H9 (cell line): ENCODE measurements around the gene ASPN. TPM values are rescaled to one million over a fixed set of nuclear protein-coding genes. Genes with fewer than 3 reads are reported as not detected.

Source experiments
- DNase-seq: peaks from one replicate; pipeline ENCODE4 v3.0.0-alpha.2; 2017
- H2AFZ ChIP-seq: one replicate; pipeline ENCODE4 v1.6.1; 2013; ENCODE audit warnings: mild to moderate bottlenecking, low read length, control low read depth, moderate library complexity
- H2AK5ac ChIP-seq: 2 replicates; pipeline ENCODE4 v1.6.1; 2013; ENCODE audit warnings: low read length, control low read depth, mixed read lengths; ENCODE audit not compliant: insufficient read length
- H2BK120ac ChIP-seq: one replicate; pipeline ENCODE4 v1.6.1; 2013; ENCODE audit warnings: low read depth, mild to moderate bottlenecking, low read length, control low read depth, inconsistent platforms; ENCODE audit not compliant: poor library complexity, severe bottlenecking
- H2BK12ac ChIP-seq: 2 replicates; pipeline ENCODE4 v1.6.1; 2013; ENCODE audit warnings: low read length, control low read depth, mixed read lengths, low read depth; ENCODE audit not compliant: insufficient read length
- H2BK15ac ChIP-seq: 2 replicates; pipeline ENCODE4 v1.6.1; 2013; ENCODE audit warnings: low read depth, low read length, control low read depth
- H2BK20ac ChIP-seq: one replicate; pipeline ENCODE4 v1.6.1; 2013; ENCODE audit warnings: low read depth, mild to moderate bottlenecking, low read length, control low read depth, inconsistent platforms; ENCODE audit not compliant: poor library complexity, severe bottlenecking
- H2BK5ac ChIP-seq: 2 replicates; pipeline ENCODE4 v1.6.1; 2013; ENCODE audit warnings: low read length, control low read depth, mixed read lengths; ENCODE audit not compliant: insufficient read length
- H3K14ac ChIP-seq: 2 replicates; pipeline ENCODE4 v1.6.1; 2013; ENCODE audit warnings: low read length, control low read depth; ENCODE audit not compliant: insufficient read depth
- H3K18ac ChIP-seq: 2 replicates; pipeline ENCODE4 v1.6.1; 2013; ENCODE audit warnings: low read depth, mild to moderate bottlenecking, mixed read lengths, low read length, control low read depth; ENCODE audit not compliant: insufficient read length
- H3K23ac ChIP-seq: 2 replicates; pipeline ENCODE4 v1.6.1; 2013; ENCODE audit warnings: low read length, control low read depth, mixed read lengths, low read depth; ENCODE audit not compliant: insufficient read length
- H3K23me2 ChIP-seq: 2 replicates; pipeline ENCODE4 v1.6.1; 2013; ENCODE audit warnings: low read depth, mild to moderate bottlenecking, mixed read lengths, low read length, control low read depth; ENCODE audit not compliant: insufficient read length, poor library complexity, severe bottlenecking
- H3K27ac ChIP-seq: 2 replicates; pipeline ENCODE4 v1.5.1; 2013; ENCODE audit warnings: low read length, control low read depth, mixed read lengths, low read depth; ENCODE audit not compliant: insufficient read length
- H3K27me3 ChIP-seq: 2 replicates; pipeline ENCODE4 v1.6.1; 2013; ENCODE audit warnings: low read length, control low read depth, inconsistent platforms; ENCODE audit not compliant: insufficient read depth
- H3K4ac ChIP-seq: 2 replicates; pipeline ENCODE4 v1.6.1; 2013; ENCODE audit warnings: low read depth, mild to moderate bottlenecking, control low read depth, inconsistent platforms, low read length, moderate library complexity
- H3K4me1 ChIP-seq: 2 replicates; pipeline ENCODE4 v1.6.1; 2013; ENCODE audit warnings: low read length, control low read depth, inconsistent platforms; ENCODE audit not compliant: insufficient read depth
- H3K4me2 ChIP-seq: 2 replicates; pipeline ENCODE4 v1.6.1; 2013; ENCODE audit warnings: low read length, control low read depth, mixed read lengths; ENCODE audit not compliant: insufficient read length, insufficient read depth
- H3K56ac ChIP-seq: 2 replicates; pipeline ENCODE4 v1.6.1; 2013; ENCODE audit warnings: low read depth, mild to moderate bottlenecking, mixed read lengths, low read length, control low read depth; ENCODE audit not compliant: insufficient read length
- H3K79me1 ChIP-seq: 2 replicates; pipeline ENCODE4 v1.6.1; 2013; ENCODE audit warnings: low read depth, mild to moderate bottlenecking, moderate library complexity, low read length, control low read depth, inconsistent platforms; ENCODE audit not compliant: insufficient read depth, poor library complexity, severe bottlenecking
- H3K79me2 ChIP-seq: 2 replicates; pipeline ENCODE4 v1.6.1; 2013; ENCODE audit warnings: low read length, control low read depth, inconsistent platforms; ENCODE audit not compliant: insufficient read depth
- H3K9ac ChIP-seq: 2 replicates; pipeline ENCODE4 v1.6.1; 2013; ENCODE audit warnings: low read length, control low read depth, mixed read lengths; ENCODE audit not compliant: insufficient read length; ENCODE audit errors: extremely low read depth
- H3K9me3 ChIP-seq: one replicate; pipeline ENCODE4 v1.6.1; 2013; ENCODE audit warnings: low read depth, low read length, inconsistent platforms; ENCODE audit not compliant: control insufficient read depth
- H3T11ph ChIP-seq: one replicate; pipeline ENCODE4 v1.6.1; 2013; ENCODE audit warnings: mild to moderate bottlenecking, low read length, control low read depth, inconsistent platforms
- H4K20me1 ChIP-seq: one replicate; pipeline ENCODE4 v1.6.1; 2013; ENCODE audit not compliant: control insufficient read depth, insufficient read length, insufficient read depth
- H4K5ac ChIP-seq: 2 replicates; pipeline ENCODE4 v1.6.1; 2013; ENCODE audit warnings: low read depth, mild to moderate bottlenecking, mixed read lengths, low read length, control low read depth; ENCODE audit not compliant: insufficient read length
- H4K8ac ChIP-seq: replicated peaks from 2 replicates; pipeline ENCODE4 v1.6.1; 2013; ENCODE audit warnings: low read length, control low read depth, mixed read lengths, low read depth; ENCODE audit not compliant: insufficient read length
- H4K91ac ChIP-seq: 2 replicates; pipeline ENCODE4 v1.6.1; 2013; ENCODE audit warnings: low read depth, mild to moderate bottlenecking, moderate library complexity, mixed read lengths, low read length, control low read depth; ENCODE audit not compliant: insufficient read length
- H3K27ac Mint-ChIP-seq, 3 experiments: 2 replicates in 2 of 3; 3 replicates in 1 of 3; pipeline ENCODE4 v1.8.0; 2020 to 2021; ENCODE audit warnings: mixed read lengths in 3 of 3, mild to moderate bottlenecking in 1 of 3, moderate library complexity in 1 of 3
- H3K27me3 Mint-ChIP-seq: 2 replicates; pipeline ENCODE4 v1.8.0; 2021; ENCODE audit warnings: low read depth, mild to moderate bottlenecking, moderate library complexity, mixed read lengths
- H3K36me3 Mint-ChIP-seq, 3 experiments: 2 replicates in 2 of 3; 3 replicates in 1 of 3; pipeline ENCODE4 v1.8.0; 2020 to 2021; ENCODE audit warnings: low read depth in 3 of 3, mixed read lengths in 3 of 3; ENCODE audit not compliant: insufficient read depth in 1 of 3
- H3K4me1 Mint-ChIP-seq, 2 experiments: 2 replicates each; pipeline ENCODE4 v1.8.0; 2020; ENCODE audit warnings: mixed read lengths in 2 of 2
- H3K4me3 Mint-ChIP-seq, 2 experiments: 2 replicates in 1 of 2; 3 replicates in 1 of 2; pipeline ENCODE4 v1.8.0; 2020 to 2021; ENCODE audit warnings: mild to moderate bottlenecking in 2 of 2, mixed read lengths in 2 of 2, moderate library complexity in 1 of 2
- H3K9me3 Mint-ChIP-seq, 2 experiments: 2 replicates in 1 of 2; 3 replicates in 1 of 2; pipeline ENCODE4 v1.8.0; 2020; ENCODE audit warnings: mild to moderate bottlenecking in 2 of 2, mixed read lengths in 2 of 2, moderate library complexity in 1 of 2
- CTCF ChIP-seq: fragments of 200-600 bp; sonication (generic); conservative IDR thresholded peaks from 3 replicates; pipeline ENCODE4 v1.8.0; 2021; ENCODE audit warnings: antibody characterized with exemption, mild to moderate bottlenecking
- WGBS: extraction: QIAGEN DNeasy Blood & Tissue Kit; methylation state at CpG from one replicate; pipeline ENCODE4 v1.1.7; 2013; ENCODE audit warnings: missing lambda C conversion rate, low lambda C conversion rate, mixed read lengths; ENCODE audit not compliant: insufficient read length; ENCODE audit errors: extremely low coverage; 5-methylcytosine and 5-hydroxymethylcytosine counted together
- total RNA-seq: library from RNA; stranded (reverse); gene quantifications from 2 replicates; pipeline ENCODE4 v1.2.1, GENCODE V29; 2021

Gene ASPN
- total RNA-seq, 1 experiment from 2014 or later = not detected

DNA sequence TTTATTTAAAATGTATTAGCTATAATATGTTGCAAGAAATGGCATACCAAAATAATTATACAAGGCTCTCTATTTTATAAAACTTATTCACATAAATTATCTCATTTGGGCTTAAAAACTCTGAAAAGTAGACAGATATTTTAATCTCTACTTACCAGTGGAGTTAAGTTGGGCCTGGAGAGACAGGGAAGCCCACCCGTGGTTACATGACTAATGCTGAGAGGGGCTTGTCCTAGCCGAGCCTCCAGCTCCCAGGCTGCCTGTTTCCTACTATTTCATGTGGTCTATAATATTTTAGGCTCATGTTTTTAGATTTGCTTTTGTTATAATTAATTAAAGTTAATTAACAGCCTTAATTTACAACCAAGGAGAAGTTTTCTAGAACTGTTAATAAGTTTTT is 20.9 kb upstream of the ASPN start:
- Histone ChIP-seq H3K79me2 (no peaks in the 10 kb centered on the region), H3K4ac (no peak overlapping the region), H3K14ac (no peak overlapping the region), H3T11ph (no peak overlapping the region), H2AK5ac (no peak overlapping the region), H3K9me3 (no peaks in the 10 kb centered on the region), H4K20me1 (no peaks in the 10 kb centered on the region), H2BK15ac (no peak overlapping the region), H3K4me1 (peaks cover 2% of the 10 kb centered on the region; the same call in 1 of the 2 replicates), H3K56ac (no peak overlapping the region), H3K4me2 (no peak overlapping the region), H2BK12ac (no peak overlapping the region), H4K5ac (no peak overlapping the region), H2BK5ac (no peak overlapping the region), H3K79me1 (no peaks in the 10 kb centered on the region), H4K91ac (no peak overlapping the region), H3K27me3 (no peaks in the 10 kb centered on the region), H2BK20ac (no peak overlapping the region), H3K9ac (no peak overlapping the region), H3K23me2 (no peaks in the 10 kb centered on the region), H3K27ac (no peak overlapping the region), H3K23ac (no peak overlapping the region), H4K8ac (no peak overlapping the region), H3K18ac (no peak overlapping the region), H2BK120ac (no peak overlapping the region), H2AFZ (no peak overlapping the region)
- no peaks in the 10 kb centered on the region for H3K36me3 Mint-ChIP-seq
- H3K27ac Mint-ChIP-seq = no peak overlapping the region
- no CpG with 5 or more reads among the region's 2 CpGs for WGBS
- peaks cover 15 to 22% of the 10 kb centered on the region in 2 experiments for H3K4me1 Mint-ChIP-seq
- TF ChIP-seq CTCF = no peak
- no peak for DNase-seq
- no peaks in the 10 kb centered on the region for H3K9me3 Mint-ChIP-seq
- H3K4me3 Mint-ChIP-seq = no peak overlapping the region
- H3K27me3 Mint-ChIP-seq = no peaks in the 10 kb centered on the region
